A549 treated with Mapracorat at 1 μM for 4 hours (cell line): ENCODE results near the gene APOC4. TPM values are rescaled to one million over a fixed set of nuclear protein-coding genes. Genes with fewer than 3 reads are reported as not detected.

Source experiments
- total RNA-seq: library from RNA; stranded (reverse); fragments of 200-300 nt; extraction: Qiagen RNA extraction; gene quantifications from 5 replicates; pipeline ENCODE4 v1.2.3, GENCODE V29; 2022

APOC4 gene, protein sequence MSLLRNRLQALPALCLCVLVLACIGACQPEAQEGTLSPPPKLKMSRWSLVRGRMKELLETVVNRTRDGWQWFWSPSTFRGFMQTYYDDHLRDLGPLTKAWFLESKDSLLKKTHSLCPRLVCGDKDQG
- total RNA-seq = not detected in 5 replicates

DNA sequence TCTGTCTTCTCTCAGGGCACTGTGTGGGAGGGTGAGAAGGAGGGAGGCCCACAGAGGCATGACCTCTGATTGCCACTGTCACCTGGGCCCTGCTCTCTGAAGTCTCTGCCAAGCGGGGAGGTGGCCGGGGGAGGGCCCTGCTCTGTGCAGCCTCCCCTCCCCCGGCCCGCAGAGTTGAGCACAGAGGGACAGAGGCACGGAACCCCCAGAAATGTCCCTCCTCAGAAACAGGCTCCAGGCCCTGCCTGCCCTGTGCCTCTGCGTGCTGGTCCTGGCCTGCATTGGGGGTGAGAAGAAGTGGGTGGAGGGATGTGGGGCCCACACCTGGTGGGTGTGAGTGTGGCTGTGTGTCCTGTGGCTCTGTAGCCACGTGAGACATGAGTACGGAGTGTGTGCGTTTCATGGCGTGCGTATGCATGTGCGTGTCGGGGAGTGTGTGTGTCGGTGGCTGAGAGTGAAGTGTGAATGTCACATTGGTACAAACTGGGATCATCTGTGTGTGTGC, at the start of gene APOC4:
TSS of gene APOC4 (plus strand) at position 171 of the 505 bp plus-strand sequence. CDS start at position 212, 41 bp downstream.

DNA sequence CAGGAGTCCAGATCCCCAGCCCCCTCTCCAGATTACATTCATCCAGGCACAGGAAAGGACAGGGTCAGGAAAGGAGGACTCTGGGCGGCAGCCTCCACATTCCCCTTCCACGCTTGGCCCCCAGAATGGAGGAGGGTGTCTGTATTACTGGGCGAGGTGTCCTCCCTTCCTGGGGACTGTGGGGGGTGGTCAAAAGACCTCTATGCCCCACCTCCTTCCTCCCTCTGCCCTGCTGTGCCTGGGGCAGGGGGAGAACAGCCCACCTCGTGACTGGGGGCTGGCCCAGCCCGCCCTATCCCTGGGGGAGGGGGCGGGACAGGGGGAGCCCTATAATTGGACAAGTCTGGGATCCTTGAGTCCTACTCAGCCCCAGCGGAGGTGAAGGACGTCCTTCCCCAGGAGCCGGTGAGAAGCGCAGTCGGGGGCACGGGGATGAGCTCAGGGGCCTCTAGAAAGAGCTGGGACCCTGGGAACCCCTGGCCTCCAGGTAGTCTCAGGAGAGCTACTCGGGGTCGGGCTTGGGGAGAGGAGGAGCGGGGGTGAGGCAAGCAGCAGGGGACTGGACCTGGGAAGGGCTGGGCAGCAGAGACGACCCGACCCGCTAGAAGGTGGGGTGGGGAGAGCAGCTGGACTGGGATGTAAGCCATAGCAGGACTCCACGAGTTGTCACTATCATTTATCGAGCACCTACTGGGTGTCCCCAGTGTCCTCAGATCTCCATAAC, 36.4 kb upstream of the APOC4 start, which contains the start of gene APOE:
TSS of gene APOE (plus strand) at position 360 of the 724 bp plus-strand sequence. CDS start 829 bp downstream, outside the sequence.

DNA sequence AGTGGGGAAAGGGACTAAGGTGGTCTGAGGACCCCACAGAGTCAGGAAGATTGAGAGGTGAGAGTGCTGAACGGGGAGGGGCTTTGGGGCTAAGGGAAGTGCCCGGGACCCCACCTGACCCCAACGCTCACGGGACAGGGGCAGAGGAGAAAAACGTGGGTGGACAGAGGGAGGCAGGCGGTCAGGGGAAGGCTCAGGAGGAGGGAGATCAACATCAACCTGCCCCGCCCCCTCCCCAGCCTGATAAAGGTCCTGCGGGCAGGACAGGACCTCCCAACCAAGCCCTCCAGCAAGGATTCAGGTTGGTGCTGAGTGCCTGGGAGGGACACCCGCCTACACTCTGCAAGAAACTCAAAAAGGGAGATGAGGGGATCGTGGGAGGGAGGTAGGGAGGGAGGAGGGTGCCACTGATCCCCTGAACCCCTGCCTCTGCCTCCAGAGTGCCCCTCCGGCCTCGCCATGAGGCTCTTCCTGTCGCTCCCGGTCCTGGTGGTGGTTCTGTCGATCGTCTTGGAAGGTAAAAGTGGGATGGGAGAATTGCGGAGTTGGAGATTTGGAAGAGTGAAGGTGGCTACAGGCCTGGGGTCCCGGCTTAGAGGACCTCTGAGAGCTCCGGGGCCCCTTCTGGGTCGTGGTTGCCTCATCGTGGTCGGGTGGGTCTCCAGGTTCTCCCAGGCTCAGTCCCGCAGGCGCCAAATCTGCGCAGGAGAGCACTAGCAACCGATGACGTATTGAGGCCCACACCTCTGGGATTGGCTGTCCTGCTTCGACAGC, 27.4 kb upstream of the APOC4 start, which contains the start of gene APOC1:
TSS of gene APOC1 (plus strand) at position 176 of the 774 bp plus-strand sequence. CDS start at position 460, 284 bp downstream.

DNA sequence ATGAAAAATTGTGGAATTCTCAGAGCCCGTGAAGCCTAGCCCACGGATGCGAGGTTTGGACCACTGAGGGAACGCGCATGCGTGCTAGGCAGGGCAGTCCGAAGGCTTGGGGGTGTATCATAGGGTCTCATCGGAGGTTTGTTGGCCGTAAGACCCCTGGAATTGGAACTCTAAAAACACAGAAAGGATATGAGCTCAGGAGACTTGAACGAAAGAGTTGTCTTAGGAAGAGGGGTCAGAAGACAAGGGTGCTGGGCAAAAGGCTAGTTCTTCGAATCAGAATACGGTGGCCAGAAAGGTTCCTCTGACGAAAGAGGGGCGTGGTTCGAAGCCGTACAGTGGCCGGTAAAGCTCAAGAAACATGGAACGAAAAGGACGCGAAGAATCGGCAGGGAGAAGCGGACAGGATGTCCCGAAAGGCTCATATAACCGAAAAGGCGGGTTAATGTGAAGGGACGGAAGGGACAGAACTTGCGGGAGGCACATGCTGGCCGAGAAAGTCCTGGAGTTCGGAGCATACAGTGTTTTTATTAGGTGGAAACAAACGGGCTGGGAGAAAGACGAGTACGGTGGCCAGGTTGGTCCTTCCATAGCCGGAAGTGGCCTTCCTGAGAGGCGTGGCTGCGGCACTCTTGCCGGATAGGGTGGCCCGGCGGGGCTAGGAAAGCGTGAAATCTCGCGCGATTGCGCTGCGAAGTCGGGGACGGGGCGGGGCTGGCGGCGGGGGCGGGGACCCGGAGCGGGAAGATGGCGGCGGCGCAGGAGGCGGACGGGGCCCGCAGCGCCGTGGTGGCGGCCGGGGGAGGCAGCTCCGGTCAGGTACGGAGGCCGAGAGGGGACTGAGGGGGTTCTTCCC, 12.8 kb downstream of the APOC4 start, which contains the start of gene CLPTM1:
TSS of gene CLPTM1 (plus strand) at position 732 of the 856 bp plus-strand sequence. CDS start at position 748, 16 bp downstream.

Other genes with a start within 250 kb of the APOC4 start
- 0.17 to 0.18 TPM in 2 of 5 replicates, not detected in the others for gene CEACAM16, start 243.1 kb upstream of the APOC4 start, total RNA-seq
- 36.2 to 64.0 TPM (median 57.4 TPM) in 5 replicates for gene BCL3, start 193.5 kb upstream of the APOC4 start, total RNA-seq
- gene CBLC, start 164.3 kb upstream of the APOC4 start, total RNA-seq = not detected in 5 replicates
- 63.9 to 86.4 TPM (median 82.4 TPM) in 5 replicates for gene BCAM, start 133.1 kb upstream of the APOC4 start, total RNA-seq
- 69.8 to 82.6 TPM (median 77.9 TPM) in 5 replicates for gene NECTIN2, start 95.9 kb upstream of the APOC4 start, total RNA-seq
- gene TOMM40, start 51.0 kb upstream of the APOC4 start, total RNA-seq = 188 to 263 TPM (median 237 TPM) in 5 replicates
- gene APOE, start 36.4 kb upstream of the APOC4 start, total RNA-seq = 10.9 to 22.2 TPM (median 15.7 TPM) in 5 replicates
- gene APOC1, start 27.6 kb upstream of the APOC4 start, total RNA-seq = 98.6 to 128 TPM (median 113 TPM) in 5 replicates
- gene APOC2, start 3.8 kb downstream of the APOC4 start, total RNA-seq = not detected in 5 replicates
- gene CLPTM1, start 13.1 kb downstream of the APOC4 start, total RNA-seq = 136 to 197 TPM (median 165 TPM) in 5 replicates
- 23.9 to 46.8 TPM (median 41.0 TPM) in 5 replicates for gene RELB, start 59.2 kb downstream of the APOC4 start, total RNA-seq
- gene CLASRP, start 96.8 kb downstream of the APOC4 start, total RNA-seq = 52.7 to 80.7 TPM (median 66.8 TPM) in 5 replicates
- 9.3 to 15.7 TPM (median 13.8 TPM) in 5 replicates for gene ZNF296, start 134.2 kb downstream of the APOC4 start, total RNA-seq
- gene GEMIN7, start 137.0 kb downstream of the APOC4 start, total RNA-seq = 87.1 to 92.1 TPM (median 90.7 TPM) in 5 replicates
- 24.6 to 41.0 TPM (median 38.8 TPM) in 5 replicates for gene PPP1R37, start 150.9 kb downstream of the APOC4 start, total RNA-seq
- 0.33 to 0.73 TPM (median 0.57 TPM) in 5 replicates for gene NKPD1, start 218.7 kb downstream of the APOC4 start, total RNA-seq
- 35.3 to 49.4 TPM (median 42.2 TPM) in 5 replicates for gene TRAPPC6A, start 236.0 kb downstream of the APOC4 start, total RNA-seq
- gene BLOC1S3, start 236.5 kb downstream of the APOC4 start, total RNA-seq = 20.2 to 27.5 TPM (median 25.3 TPM) in 5 replicates